ENCODE results near the gene HNRNPUL2. TPM values are rescaled to one million over a fixed set of nuclear protein-coding genes. Genes with fewer than 3 reads are reported as not detected.

HNRNPUL2 gene
- total RNA-seq, 1 experiment from 2014 or later = 43.5 TPM

DNA sequence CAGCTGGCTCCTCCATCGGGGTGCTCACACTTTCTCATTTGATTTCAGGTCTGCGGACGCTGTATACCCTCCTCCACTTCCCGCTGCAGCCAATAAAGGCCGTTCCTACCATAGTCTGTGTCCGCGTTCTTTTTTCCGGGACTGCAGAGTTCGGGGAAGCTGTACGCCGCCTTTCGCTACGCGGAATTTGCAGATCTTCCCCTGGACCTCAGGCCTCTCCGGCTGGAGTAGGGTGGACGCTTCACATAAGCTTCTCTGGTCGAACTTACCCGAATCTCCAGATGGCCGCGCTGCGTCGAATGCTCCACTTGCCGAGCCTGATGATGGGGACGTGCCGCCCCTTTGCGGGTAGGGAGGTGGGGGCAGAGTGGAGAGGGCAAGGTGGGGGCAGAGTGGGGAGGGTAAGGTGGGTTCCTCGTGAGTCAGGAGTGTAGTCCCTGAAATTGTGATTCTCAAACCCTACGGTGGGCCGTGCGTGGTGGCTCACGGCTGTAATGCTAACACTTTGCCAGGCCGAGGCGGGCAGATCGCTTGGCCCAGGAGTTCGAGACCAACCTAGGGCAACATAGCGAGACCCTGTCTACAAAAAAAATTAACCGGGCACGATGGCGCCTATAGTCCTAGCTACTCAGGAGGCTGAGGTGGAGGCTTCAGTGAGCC, 61.5 kb downstream of the HNRNPUL2 start:
- no peak overlapping the region for H2BK12ac ChIP-seq (ENCODE audit: insufficient read length, low read depth, low read length)
- H3K27ac ChIP-seq (ENCODE audit: insufficient read length, low read depth, low read length) = no peak overlapping the region
- H3K18ac ChIP-seq (ENCODE audit: insufficient read length, low read depth, low read length) = peak overlapping the region; percentile 38
- peak overlapping the region; percentile 86 for H3K4me2 ChIP-seq (ENCODE audit: insufficient read depth, insufficient read length, low read length)
- H3K4me3 Mint-ChIP-seq = peak overlapping the region; percentile 94 to 99
- H3K27me3 Mint-ChIP-seq (ENCODE audit: low read depth) = no peaks in the 10 kb centered on the region; the same call in 1 of the 2 replicates
- H4K8ac ChIP-seq (replicated peaks; ENCODE audit: insufficient read length, low read depth, low read length) = no peak overlapping the region
- no peak overlapping the region for H2BK15ac ChIP-seq (ENCODE audit: low read depth, low read length)
- H2AK5ac ChIP-seq (ENCODE audit: insufficient read length, low read length) = no peak overlapping the region
- no peak for DNase-seq
- peak overlapping the region; percentile 96 to 98 (median 97) for H3K27ac Mint-ChIP-seq
- H3K14ac ChIP-seq (ENCODE audit: insufficient read depth, low read length) = peak overlapping the region; percentile 49; the same call in 1 of the 2 replicates
- H4K91ac ChIP-seq (ENCODE audit: insufficient read length, low read depth, low read length) = no peak overlapping the region
- no peak overlapping the region for H2AFZ ChIP-seq (ENCODE audit: low read length)
- H4K5ac ChIP-seq (ENCODE audit: insufficient read length, low read depth, low read length) = no peak overlapping the region
- H3K36me3 Mint-ChIP-seq (ENCODE audit: insufficient read depth in 1 of 3, low read depth in 3 of 3) = peaks cover 29 to 54% (median 29%) of the 10 kb centered on the region in 3 experiments
- H4K20me1 ChIP-seq (ENCODE audit: control insufficient read depth, insufficient read depth, insufficient read length) = no peaks in the 10 kb centered on the region
- H3K56ac ChIP-seq (ENCODE audit: insufficient read length, low read depth, low read length) = no peak overlapping the region
- H2BK5ac ChIP-seq (ENCODE audit: insufficient read length, low read length) = no peak overlapping the region
- no peaks in the 10 kb centered on the region for H3K27me3 ChIP-seq (ENCODE audit: insufficient read depth, low read length)
- H3K79me2 ChIP-seq (ENCODE audit: insufficient read depth, low read length) = peaks cover 3% of the 10 kb centered on the region; the same call in 1 of the 2 replicates
- WGBS (ENCODE audit: extremely low coverage, insufficient read length, low lambda C conversion rate) = no CpG with 5 or more reads among the region's 39 CpGs
- H3K4me1 Mint-ChIP-seq = peaks cover 17 to 21% of the 10 kb centered on the region in 2 experiments
- H3K4me1 ChIP-seq (ENCODE audit: insufficient read depth, low read length) = peaks cover 2% of the 10 kb centered on the region; the same call in 1 of the 2 replicates
- H3T11ph ChIP-seq (ENCODE audit: low read length) = no peak overlapping the region
- TF ChIP-seq, protein P1, sequence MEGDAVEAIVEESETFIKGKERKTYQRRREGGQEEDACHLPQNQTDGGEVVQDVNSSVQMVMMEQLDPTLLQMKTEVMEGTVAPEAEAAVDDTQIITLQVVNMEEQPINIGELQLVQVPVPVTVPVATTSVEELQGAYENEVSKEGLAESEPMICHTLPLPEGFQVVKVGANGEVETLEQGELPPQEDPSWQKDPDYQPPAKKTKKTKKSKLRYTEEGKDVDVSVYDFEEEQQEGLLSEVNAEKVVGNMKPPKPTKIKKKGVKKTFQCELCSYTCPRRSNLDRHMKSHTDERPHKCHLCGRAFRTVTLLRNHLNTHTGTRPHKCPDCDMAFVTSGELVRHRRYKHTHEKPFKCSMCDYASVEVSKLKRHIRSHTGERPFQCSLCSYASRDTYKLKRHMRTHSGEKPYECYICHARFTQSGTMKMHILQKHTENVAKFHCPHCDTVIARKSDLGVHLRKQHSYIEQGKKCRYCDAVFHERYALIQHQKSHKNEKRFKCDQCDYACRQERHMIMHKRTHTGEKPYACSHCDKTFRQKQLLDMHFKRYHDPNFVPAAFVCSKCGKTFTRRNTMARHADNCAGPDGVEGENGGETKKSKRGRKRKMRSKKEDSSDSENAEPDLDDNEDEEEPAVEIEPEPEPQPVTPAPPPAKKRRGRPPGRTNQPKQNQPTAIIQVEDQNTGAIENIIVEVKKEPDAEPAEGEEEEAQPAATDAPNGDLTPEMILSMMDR (conservative IDR thresholded peaks at IDR 0.05) = no peak
- H2BK20ac ChIP-seq (ENCODE audit: low read depth, low read length, poor library complexity, severe bottlenecking) = no peak overlapping the region
- H3K4ac ChIP-seq (ENCODE audit: low read depth, low read length) = no peak overlapping the region
- H3K79me1 ChIP-seq (ENCODE audit: insufficient read depth, low read depth, low read length, poor library complexity, severe bottlenecking) = no peaks in the 10 kb centered on the region
- no peaks in the 10 kb centered on the region; a peak in 1 of 5 replicates for H3K9me3 Mint-ChIP-seq
- H3K23ac ChIP-seq (ENCODE audit: insufficient read length, low read depth, low read length) = no peak overlapping the region
- H3K9ac ChIP-seq (ENCODE audit: extremely low read depth, insufficient read length, low read length) = peak overlapping the region; percentile 95
- H3K9me3 ChIP-seq (ENCODE audit: control insufficient read depth, low read depth, low read length) = no peaks in the 10 kb centered on the region
- no peak overlapping the region for H2BK120ac ChIP-seq (ENCODE audit: low read depth, low read length, poor library complexity, severe bottlenecking)
- peaks cover 14% of the 10 kb centered on the region for H3K23me2 ChIP-seq (ENCODE audit: insufficient read length, low read depth, low read length, poor library complexity, severe bottlenecking)

All from H9 (cell line).